CD4-positive, alpha-beta T cell (primary cell): ENCODE results near the gene TREH. TPM values are rescaled to one million over a fixed set of nuclear protein-coding genes. Genes with fewer than 3 reads are reported as not detected.

Experiments used
- ATAC-seq: fragments of 200-7000 bp; cut with Tn5 transposase; one replicate; pipeline ENCODE4 v1.10.0; 2022; ENCODE audit warnings: mild to moderate bottlenecking; ENCODE audit not compliant: poor library complexity
- CTCF ChIA-PET: fragments of 350-600 bp; sonication (Branson Sonifier 250); formaldehyde crosslinking; loops from one replicate; lab custom pipeline; 2021; ENCODE audit warnings: antibody characterized with exemption, inconsistent platforms; lab: Charles Lee
- POLR2A ChIA-PET: fragments of 350-600 bp; sonication (Branson Sonifier 250); formaldehyde crosslinking; loops from one replicate; lab custom pipeline; 2021; ENCODE audit warnings: antibody characterized with exemption, inconsistent platforms; lab: Charles Lee
- DNase-seq, 14 experiments: peaks; one replicate each; pipeline ENCODE4 v3.0.0-alpha.2; 2013 to 2020; ENCODE audit warnings: mixed read lengths in 2 of 14
- H3K27ac ChIP-seq, 2 donors: one replicate each; pipeline versions ENCODE4 v1.5.1 to v1.7.0; 2013; ENCODE audit warnings: low read length in 2 of 2, low read depth in 1 of 2, mild to moderate bottlenecking in 1 of 2
- H3K27me3 ChIP-seq, 2 experiments: 1 replicate in 1 of 2; 2 replicates in 1 of 2; pipeline versions ENCODE4 v1.6.1 to v1.7.0; 2013; ENCODE audit warnings: low read length in 2 of 2, control low read depth in 1 of 2, mild to moderate bottlenecking in 1 of 2, moderate library complexity in 1 of 2; ENCODE audit not compliant: insufficient read depth in 2 of 2, control insufficient read depth in 1 of 2
- H3K36me3 ChIP-seq: one replicate; pipeline ENCODE4 v1.6.1; 2013; ENCODE audit warnings: low read length, control low read depth; ENCODE audit not compliant: insufficient read depth
- H3K4me1 ChIP-seq: one replicate; pipeline ENCODE4 v1.6.1; 2013; ENCODE audit warnings: low read length, control low read depth; ENCODE audit not compliant: insufficient read depth
- H3K4me3 ChIP-seq: one replicate; pipeline ENCODE4 v1.5.1; 2013; ENCODE audit warnings: mild to moderate bottlenecking, low read length, moderate library complexity
- H3K9me3 ChIP-seq, 2 experiments: 1 replicate in 1 of 2; 2 replicates in 1 of 2; pipeline versions ENCODE4 v1.6.1 to v1.7.0; 2013; ENCODE audit warnings: low read length in 2 of 2, mild to moderate bottlenecking in 2 of 2, control low read depth in 1 of 2, moderate library complexity in 1 of 2; ENCODE audit not compliant: control insufficient read depth in 1 of 2, insufficient read depth in 1 of 2
- H3K27ac Mint-ChIP-seq: one replicate; pipeline ENCODE4 v1.8.0; 2020; ENCODE audit warnings: mixed read lengths
- H3K27me3 Mint-ChIP-seq: one replicate; pipeline ENCODE4 v1.8.0; 2021; ENCODE audit warnings: mixed read lengths
- H3K36me3 Mint-ChIP-seq: one replicate; pipeline ENCODE4 v1.8.0; 2021; ENCODE audit warnings: low read depth, mixed read lengths
- H3K4me1 Mint-ChIP-seq: one replicate; pipeline ENCODE4 v1.8.0; 2021; ENCODE audit warnings: low read depth, mixed read lengths
- H3K4me3 Mint-ChIP-seq: one replicate; pipeline ENCODE4 v1.8.0; 2020; ENCODE audit warnings: mild to moderate bottlenecking, mixed read lengths
- H3K9me3 Mint-ChIP-seq: one replicate; pipeline ENCODE4 v1.8.0; 2020; ENCODE audit warnings: mixed read lengths
- CTCF ChIP-seq: fragments of 200-600 bp; IDR thresholded peaks from one replicate; pipeline ENCODE4 v1.8.0; 2022; ENCODE audit warnings: antibody characterized with exemption, mild to moderate bottlenecking
- intact Hi-C, 2 experiments: fragments of 100-400 bp; cut with DNase I in 1 of 2; cut with micrococcal nuclease in 1 of 2; formaldehyde crosslinking; loops; one replicate each; pipeline versions ENCODE4 v1.15.1 to v1.9.0; 2023 to 2025; cut with DNase I, micrococcal nuclease
- total RNA-seq, 174 experiments: library from RNA in 2 of 174; stranded (reverse) in 2 of 174; gene quantifications; one replicate each; pipeline ENCODE4 v1.2.3 and lab custom pipeline; 2021 to 2026

TREH gene
- total RNA-seq, 2 experiments from 2014 or later, result not detected

- Mint-ChIP-seq H3K4me3 (no peak overlapping the region), H3K27me3 (no peaks in the 10 kb centered on the region), H3K36me3 (no peaks in the 10 kb centered on the region), H3K4me1 (no peaks in the 10 kb centered on the region), H3K27ac (no peak overlapping the region), H3K9me3 (no peaks in the 10 kb centered on the region)
- H3K4me1 ChIP-seq, result no peaks in the 10 kb centered on the region
- no peak for TF ChIP-seq CTCF
- ATAC-seq, result no peak
- H3K9me3 ChIP-seq, result peaks cover 0 to 9% of the 10 kb centered on the region in 2 experiments
- H3K4me3 ChIP-seq, result no peak overlapping the region
- DNase-seq, result no peak
- no peaks in the 10 kb centered on the region for H3K36me3 ChIP-seq
- intact Hi-C loops, result no loop called here
- no peak overlapping the region for H3K27ac ChIP-seq
- POLR2A ChIA-PET, result no interaction called here
- CTCF ChIA-PET, result no interaction called here
- H3K27me3 ChIP-seq, result no peaks in the 10 kb centered on the region
These were observed 1.5 kb downstream of the TREH start for GRCh38 chr11:118677977-118678376.

GRCh38 chr11:118674082-118674435, 5.4 kb downstream of the TREH start:
- intact Hi-C loops, result no loop called here
- no peak overlapping the region for H3K27ac ChIP-seq
- no peaks in the 10 kb centered on the region for H3K4me1 ChIP-seq
- peaks cover 0 to 10% of the 10 kb centered on the region in 2 experiments for H3K9me3 ChIP-seq
- Mint-ChIP-seq H3K27me3 (peaks cover 4% of the 10 kb centered on the region), H3K9me3 (peaks cover 7% of the 10 kb centered on the region), H3K27ac (no peak overlapping the region), H3K4me1 (no peaks in the 10 kb centered on the region), H3K4me3 (no peak overlapping the region), H3K36me3 (no peaks in the 10 kb centered on the region)
- CTCF ChIA-PET, result no interaction called here
- H3K36me3 ChIP-seq, result no peaks in the 10 kb centered on the region
- TF ChIP-seq CTCF, result no peak
- ATAC-seq (no peak), DNase-seq (no peak)
- POLR2A ChIA-PET, result no interaction called here
- H3K27me3 ChIP-seq, result no peaks in the 10 kb centered on the region
- no peak overlapping the region for H3K4me3 ChIP-seq

GRCh38 chr11:118673361-118674081, 5.9 kb downstream of the TREH start:
- Histone ChIP-seq H3K4me3 (no peak overlapping the region), H3K27ac (no peak overlapping the region), H3K36me3 (no peaks in the 10 kb centered on the region), H3K27me3 (no peaks in the 10 kb centered on the region), H3K4me1 (no peaks in the 10 kb centered on the region), H3K9me3 (peaks cover 0 to 10% of the 10 kb centered on the region in 2 experiments)
- H3K9me3 Mint-ChIP-seq, result peaks cover 7% of the 10 kb centered on the region
- ChIA-PET CTCF (no interaction called here), POLR2A (no interaction called here)
- no peak for ATAC-seq
- no peak overlapping the region for H3K27ac Mint-ChIP-seq
- intact Hi-C loops, result no loop called here
- no peaks in the 10 kb centered on the region for H3K36me3 Mint-ChIP-seq
- H3K27me3 Mint-ChIP-seq, result peaks cover 4% of the 10 kb centered on the region
- H3K4me3 Mint-ChIP-seq, result no peak overlapping the region
- no peaks in the 10 kb centered on the region for H3K4me1 Mint-ChIP-seq
- no peak for TF ChIP-seq CTCF
- DNase-seq, result no peak
